Epithelial cell of prostate (primary cell): ENCODE measurements around the gene SLC27A4.
A peak's percentile ranks its signal among the peaks of the same experiment; 100 is the strongest.

Experiments used
- DNase-seq: peaks from one replicate; pipeline ENCODE4 v3.0.0-alpha.2; 2011; ENCODE audit warnings: low read depth, low spot score
- H3K27ac ChIP-seq: fragments of 450-650 bp; 2 replicates; pipeline ENCODE4 v1.5.1; 2017; ENCODE audit warnings: mild to moderate bottlenecking

SLC27A4 gene

GRCh38 chr9:128361296-128361985, 21.1 kb downstream of the SLC27A4 start:
- H3K27ac ChIP-seq, result peak overlapping the region; percentile 41
- no peak for DNase-seq

- DNase-seq, result no peak
- peak overlapping the region; percentile 41 for H3K27ac ChIP-seq
Observed at GRCh38 chr9:128361986-128362646, 21.8 kb downstream of the SLC27A4 start.

- no peak for DNase-seq
- no peak overlapping the region for H3K27ac ChIP-seq
Observed at GRCh38 chr9:128362774-128363173, 22.4 kb downstream of the SLC27A4 start.

- no peak overlapping the region for H3K27ac ChIP-seq
- no peak for DNase-seq
Observed at GRCh38 chr9:128365525-128365924, 25.2 kb downstream of the SLC27A4 start.

GRCh38 chr9:128369024-128369706, 28.8 kb downstream of the SLC27A4 start:
- no peak for DNase-seq
- peak overlapping the region; percentile 92 for H3K27ac ChIP-seq

- H3K27ac ChIP-seq, result peak overlapping the region; percentile 92
- DNase-seq, result no peak
Observed at GRCh38 chr9:128370367-128370751, 30.0 kb downstream of the SLC27A4 start.

GRCh38 chr9:128370752-128371629, 30.7 kb downstream of the SLC27A4 start, which contains the start of gene URM1:
URM1 (plus strand) TSS chr9:128371374; CDS start chr9:128371381, 7 bp downstream.
- DNase-seq, result peak; percentile 87
- peak within 1 kb of the TSS; percentile 92 for H3K27ac ChIP-seq

- no peak for DNase-seq
- H3K27ac ChIP-seq, result peak overlapping the region; percentile 92
Observed at GRCh38 chr9:128371630-128372117, 31.3 kb downstream of the SLC27A4 start.

- DNase-seq, result no peak
Observed at GRCh38 chr9:128372188-128372641, 31.9 kb downstream of the SLC27A4 start.

GRCh38 chr9:128372784-128373183, 32.5 kb downstream of the SLC27A4 start:
- DNase-seq, result no peak
- H3K27ac ChIP-seq, result peak overlapping the region; percentile 92

More at GRCh38 chr9:128372188-128372641, 31.9 kb downstream of the SLC27A4 start:
- H3K27ac ChIP-seq, result peak overlapping the region; percentile 92

- H3K27ac ChIP-seq, result no peak overlapping the region
- DNase-seq, result no peak
Observed at GRCh38 chr9:128374221-128374675, 33.9 kb downstream of the SLC27A4 start.

GRCh38 chr9:128375865-128376264, 35.5 kb downstream of the SLC27A4 start:
- DNase-seq, result no peak
- no peak overlapping the region for H3K27ac ChIP-seq

- no peak for DNase-seq
- H3K27ac ChIP-seq, result no peak overlapping the region
Observed at GRCh38 chr9:128382261-128382660, 41.9 kb downstream of the SLC27A4 start.

GRCh38 chr9:128383007-128383753, 42.9 kb downstream of the SLC27A4 start:
- no peak for DNase-seq
- no peak overlapping the region for H3K27ac ChIP-seq

GRCh38 chr9:128383791-128384190, 43.5 kb downstream of the SLC27A4 start:
- no peak overlapping the region for H3K27ac ChIP-seq
- DNase-seq, result no peak

- no peak for DNase-seq
- H3K27ac ChIP-seq, result no peak overlapping the region
Observed at GRCh38 chr9:128384801-128385495, 44.6 kb downstream of the SLC27A4 start.

GRCh38 chr9:128385496-128386460, 45.5 kb downstream of the SLC27A4 start:
- no peak for DNase-seq
- H3K27ac ChIP-seq, result no peak overlapping the region
